Urinary bladder (tissue), 4 donors: ENCODE results near the gene SORCS1. TPM values are rescaled to one million over a fixed set of nuclear protein-coding genes. Genes with fewer than 3 reads are reported as not detected.

ENCODE experiments used
- DNase-seq: peaks from one replicate; pipeline ENCODE4 v3.0.0-alpha.2; 2015; ENCODE audit errors: extremely low spot score
- H3K27ac ChIP-seq: one replicate; pipeline ENCODE4 v1.5.1; 2013; ENCODE audit warnings: low read depth, mild to moderate bottlenecking, moderate library complexity
- H3K36me3 ChIP-seq: one replicate; pipeline ENCODE4 v1.6.1; 2013; ENCODE audit warnings: mild to moderate bottlenecking, moderate library complexity; ENCODE audit not compliant: insufficient read depth
- H3K4me1 ChIP-seq: one replicate; pipeline ENCODE4 v1.6.1; 2013; ENCODE audit warnings: mild to moderate bottlenecking, moderate library complexity; ENCODE audit not compliant: insufficient read depth
- H3K4me3 ChIP-seq: one replicate; pipeline ENCODE4 v1.5.1; 2013; ENCODE audit warnings: low read depth, low read length
- WGBS: extraction: QIAGEN DNeasy Blood & Tissue Kit; methylation state at CpG from one replicate; pipeline ENCODE4 v1.1.7; 2013; 5-methylcytosine and 5-hydroxymethylcytosine counted together
- polyA plus RNA-seq: library from polyadenylated mRNA; stranded (reverse); fragments of 200-250 nt; gene quantifications from one replicate; pipeline ENCODE4 v1.2.3, GENCODE V29; 2013
- total RNA-seq: library from RNA; depleted of rRNA; stranded (reverse); fragments of >200 nt; gene quantifications from one replicate; pipeline ENCODE4 v1.2.3, GENCODE V29; 2014
- donor health status: healthy with polysubstance abuse.
- donor health status: healthy.

SORCS1 gene
- total and polyA plus RNA-seq, 2 donors, result 9.3 to 14.8 TPM

DNA sequence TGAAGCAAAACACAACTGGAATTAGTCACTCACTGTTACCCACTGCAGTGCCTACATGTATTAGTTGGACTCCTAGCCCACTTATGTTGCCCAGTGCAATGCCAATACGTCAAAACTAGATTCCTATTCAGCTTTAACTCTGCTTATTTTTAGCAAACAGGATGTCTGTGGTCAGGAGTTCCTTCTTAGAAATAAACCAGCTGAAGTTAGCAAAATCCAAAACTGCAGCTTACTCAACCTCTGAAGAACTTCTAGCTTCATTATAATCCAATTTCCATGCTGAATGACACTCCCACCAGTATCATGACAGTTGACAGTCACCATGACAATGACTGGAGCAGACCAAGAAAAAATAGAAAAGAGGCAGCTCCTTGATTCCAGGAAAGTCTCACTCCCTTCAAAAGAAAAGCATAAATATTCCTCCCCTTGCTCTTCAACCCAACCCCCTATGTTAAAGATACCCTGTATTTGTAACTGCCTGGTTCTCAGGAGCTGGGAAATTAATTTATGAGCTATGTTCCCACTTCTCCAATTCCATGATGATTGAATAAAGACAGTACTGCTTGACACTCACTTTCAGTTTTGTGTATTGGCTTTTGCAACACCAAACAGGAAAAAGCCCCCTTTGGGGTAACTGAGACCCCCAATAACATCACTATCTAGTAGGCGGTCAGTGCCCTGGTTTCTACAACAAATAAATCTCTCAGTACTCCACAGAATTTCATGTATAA, 327.4 kb downstream of the SORCS1 start:
- no peak overlapping the region for H3K4me3 ChIP-seq
- no peaks in the 10 kb centered on the region for H3K36me3 ChIP-seq
- H3K27ac ChIP-seq, result no peak overlapping the region
- 60% methylated on average over 2 of the region's 2 CpGs for WGBS
- no peak for DNase-seq
- no peaks in the 10 kb centered on the region for H3K4me1 ChIP-seq

- no peaks in the 10 kb centered on the region for H3K36me3 ChIP-seq
- WGBS, result 79% methylated on average over 1 of the region's 1 CpG
- no peak for DNase-seq
- no peaks in the 10 kb centered on the region for H3K4me1 ChIP-seq
- H3K4me3 ChIP-seq, result no peak overlapping the region
- H3K27ac ChIP-seq, result no peak overlapping the region
These were observed 331.7 kb downstream of the SORCS1 start for GRCh38 chr10:106832846-106833245.

- Histone ChIP-seq H3K36me3 (no peaks in the 10 kb centered on the region), H3K4me1 (no peaks in the 10 kb centered on the region), H3K4me3 (no peak overlapping the region), H3K27ac (no peak overlapping the region)
- no peak for DNase-seq
- 92% methylated on average over 8 of the region's 8 CpGs for WGBS
These were observed 334.0 kb downstream of the SORCS1 start for GRCh38 chr10:106830471-106830870.

- Histone ChIP-seq H3K27ac (no peak overlapping the region), H3K4me3 (no peak overlapping the region), H3K4me1 (no peaks in the 10 kb centered on the region), H3K36me3 (no peaks in the 10 kb centered on the region)
- WGBS, result 97% methylated on average over 2 of the region's 2 CpGs
- DNase-seq, result no peak
These were observed 334.5 kb downstream of the SORCS1 start for GRCh38 chr10:106830006-106830405.

- Histone ChIP-seq H3K36me3 (no peaks in the 10 kb centered on the region), H3K4me1 (no peaks in the 10 kb centered on the region), H3K4me3 (no peak overlapping the region), H3K27ac (no peak overlapping the region)
- 54% methylated on average over 1 of the region's 1 CpG for WGBS
- no peak for DNase-seq
These were observed 337.8 kb downstream of the SORCS1 start for GRCh38 chr10:106826716-106827115.

DNA sequence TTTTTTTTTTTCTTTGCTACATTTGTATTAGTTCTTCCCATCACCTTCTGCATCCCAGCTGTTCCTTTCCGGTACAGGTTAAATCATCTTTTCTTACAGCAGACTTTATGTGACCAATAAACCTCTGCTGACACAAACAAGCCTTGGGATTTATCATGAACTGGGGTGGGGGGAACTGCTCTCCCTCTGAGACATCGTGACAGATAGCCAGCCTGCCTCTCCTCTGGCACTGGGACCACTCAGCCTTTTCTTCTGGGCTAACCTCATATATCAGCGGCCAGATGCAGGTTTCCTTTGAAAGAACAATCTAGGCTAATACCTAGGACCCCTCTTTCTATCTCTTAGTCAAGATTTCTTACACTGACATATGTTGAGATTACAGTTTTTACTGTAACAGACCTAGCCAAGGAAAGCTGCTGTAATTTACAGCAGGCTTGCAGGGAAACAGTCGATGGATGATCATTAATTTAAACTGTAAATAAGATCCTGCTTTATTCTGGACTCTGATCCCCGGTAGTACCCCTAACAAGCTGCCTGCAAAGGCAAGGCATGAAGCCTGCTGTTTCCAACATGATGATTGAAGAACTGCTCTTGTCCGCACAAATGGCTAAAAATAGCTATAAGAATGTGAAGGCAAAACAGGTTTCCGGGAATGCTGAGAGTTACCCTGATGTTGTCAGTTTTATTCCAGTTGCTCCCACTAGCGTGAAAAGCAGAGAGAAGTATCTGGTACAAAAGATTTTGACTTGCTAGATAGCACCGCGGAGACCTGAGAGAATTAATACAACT, 338.7 kb downstream of the SORCS1 start:
- 33% methylated on average over 10 of the region's 10 CpGs for WGBS
- H3K4me1 ChIP-seq, result no peaks in the 10 kb centered on the region
- DNase-seq, result no peak
- no peaks in the 10 kb centered on the region for H3K36me3 ChIP-seq
- H3K27ac ChIP-seq, result no peak overlapping the region
- H3K4me3 ChIP-seq, result no peak overlapping the region

DNA sequence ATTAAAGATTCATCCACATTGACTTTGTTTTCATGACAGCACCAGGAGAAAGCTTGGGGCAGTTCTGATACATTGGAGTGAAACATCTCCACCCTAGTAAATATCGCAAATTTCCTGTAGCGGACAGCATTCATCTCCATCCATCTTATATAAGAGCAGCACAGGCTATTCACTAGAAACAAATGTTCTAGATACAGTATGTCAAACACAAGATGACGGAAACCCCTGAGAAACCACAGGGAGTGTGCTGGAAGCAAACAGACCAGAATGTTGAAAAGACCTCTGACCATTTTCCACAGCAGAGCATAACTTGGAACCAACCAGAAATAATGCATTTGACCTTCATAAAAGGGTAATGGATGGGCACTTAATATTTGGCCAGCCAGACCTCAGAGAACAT, 343.9 kb downstream of the SORCS1 start:
- Histone ChIP-seq H3K27ac (no peak overlapping the region), H3K4me1 (no peaks in the 10 kb centered on the region), H3K4me3 (no peak overlapping the region), H3K36me3 (no peaks in the 10 kb centered on the region)
- 94% methylated on average over 3 of the region's 3 CpGs for WGBS
- DNase-seq, result no peak

- no peaks in the 10 kb centered on the region for H3K4me1 ChIP-seq
- 80% methylated on average over 4 of the region's 4 CpGs for WGBS
- no peak for DNase-seq
- no peak overlapping the region for H3K27ac ChIP-seq
- H3K36me3 ChIP-seq, result no peaks in the 10 kb centered on the region
- H3K4me3 ChIP-seq, result no peak overlapping the region
These were observed 345.0 kb downstream of the SORCS1 start for GRCh38 chr10:106819490-106819889.

DNA sequence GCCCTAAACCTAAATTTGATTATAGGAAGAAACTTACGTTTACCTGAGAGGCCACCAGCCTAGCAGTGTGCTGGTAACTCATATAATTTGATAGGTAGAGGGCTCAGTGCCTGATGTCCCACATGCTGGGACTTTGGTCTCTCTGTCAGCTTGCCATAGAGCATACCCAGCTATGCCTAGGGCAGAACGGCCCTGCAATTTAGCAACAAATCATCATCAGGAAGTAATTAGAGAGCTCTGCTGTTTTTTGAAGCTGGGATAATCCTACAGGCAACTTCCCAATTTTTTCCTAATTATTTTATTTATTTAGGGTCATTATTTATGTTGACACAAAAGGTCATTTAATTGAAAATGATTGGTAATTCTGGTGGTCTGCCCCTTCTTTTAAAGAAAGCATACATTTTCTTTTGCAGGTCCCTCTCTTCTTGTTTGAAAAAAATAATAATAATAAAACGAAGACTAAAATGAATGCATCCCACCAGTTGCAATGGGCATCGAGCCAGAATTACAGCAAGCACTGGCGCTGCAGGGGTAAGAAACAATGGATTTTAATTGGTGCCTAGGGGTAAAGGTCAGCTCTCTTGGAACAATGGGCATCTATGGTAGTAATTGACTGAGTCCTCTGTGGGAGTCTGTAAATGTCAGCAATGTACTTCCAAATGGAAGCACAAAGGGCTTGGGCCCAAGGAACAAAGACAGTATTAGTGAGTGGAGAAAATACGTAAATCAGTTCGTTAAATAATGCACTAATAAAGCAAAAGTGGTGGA, 348.0 kb downstream of the SORCS1 start:
- DNase-seq, result no peak
- Histone ChIP-seq H3K36me3 (no peaks in the 10 kb centered on the region), H3K27ac (no peak overlapping the region), H3K4me1 (no peaks in the 10 kb centered on the region), H3K4me3 (no peak overlapping the region)
- 84% methylated on average over 7 of the region's 7 CpGs for WGBS

GRCh38 chr10:106815427-106816043, 349.0 kb downstream of the SORCS1 start:
- WGBS, result 64% methylated on average over 3 of the region's 3 CpGs
- Histone ChIP-seq H3K36me3 (no peaks in the 10 kb centered on the region), H3K4me3 (no peak overlapping the region), H3K4me1 (no peaks in the 10 kb centered on the region), H3K27ac (no peak overlapping the region)
- no peak for DNase-seq

- Histone ChIP-seq H3K27ac (no peak overlapping the region), H3K4me1 (no peaks in the 10 kb centered on the region), H3K36me3 (no peaks in the 10 kb centered on the region), H3K4me3 (no peak overlapping the region)
- no peak for DNase-seq
- 81% methylated on average over 1 of the region's 1 CpG for WGBS
These were observed 359.4 kb downstream of the SORCS1 start for GRCh38 chr10:106804992-106805582.

- H3K4me1 ChIP-seq, result no peaks in the 10 kb centered on the region
- no peak overlapping the region for H3K4me3 ChIP-seq
- WGBS, result 94% methylated on average over 4 of the region's 4 CpGs
- DNase-seq, result no peak
- H3K36me3 ChIP-seq, result no peaks in the 10 kb centered on the region
- H3K27ac ChIP-seq, result no peak overlapping the region
These were observed 361.6 kb downstream of the SORCS1 start for GRCh38 chr10:106802949-106803348.

- WGBS, result 86% methylated on average over 1 of the region's 1 CpG
- Histone ChIP-seq H3K36me3 (no peaks in the 10 kb centered on the region), H3K4me1 (no peaks in the 10 kb centered on the region), H3K27ac (no peak overlapping the region), H3K4me3 (no peak overlapping the region)
- no peak for DNase-seq
These were observed 364.7 kb downstream of the SORCS1 start for GRCh38 chr10:106799776-106800175.
